HEK293 (cell line): ENCODE measurements around the gene ZIC5.

Experiments
- CTCF ChIA-PET: fragments of 350-600 bp; formaldehyde crosslinking; extraction: SDS; loops from one replicate; lab custom pipeline; 2021; ENCODE audit warnings: antibody characterized with exemption; lab: Yijun Ruan, JAX
- POLR2A ChIA-PET: fragments of 300-600 bp; formaldehyde crosslinking; extraction: SDS; loops from one replicate; lab custom pipeline; 2020; ENCODE audit warnings: antibody characterized with exemption, inconsistent platforms; lab: Yijun Ruan, JAX
- H3K27ac ChIP-seq: fragments of 200-500 bp; sonication (Bioruptor generic); 2 replicates; pipeline ENCODE4 v1.5.1; 2014; ENCODE audit warnings: low read depth, low read length, control low read depth, inconsistent platforms; ENCODE audit errors: extremely low read depth
- H3K36me3 ChIP-seq, 2 experiments: fragments of 200-500 bp in 1 of 2; sonication (Bioruptor generic) in 1 of 2; 1 replicate in 1 of 2; 2 replicates in 1 of 2; pipeline ENCODE4 v1.5.1; 2014 to 2017; ENCODE audit warnings: inconsistent platforms in 2 of 2, low read length in 2 of 2; ENCODE audit not compliant: control insufficient read depth in 2 of 2, insufficient read depth in 1 of 2
- H3K4me1 ChIP-seq: fragments of 200-500 bp; sonication (Bioruptor generic); 2 replicates; pipeline ENCODE4 v1.5.1; 2014; ENCODE audit warnings: mild to moderate bottlenecking, low read length, inconsistent platforms; ENCODE audit not compliant: control insufficient read depth, insufficient read depth
- H3K4me3 ChIP-seq: 2 replicates; pipeline ENCODE4 v1.5.1; 2011; ENCODE audit warnings: low read depth, mild to moderate bottlenecking, control low read depth, low read length, moderate library complexity
- H3K9me3 ChIP-seq: fragments of 200-500 bp; sonication (Bioruptor generic); 2 replicates; pipeline ENCODE4 v1.5.1; 2014; ENCODE audit warnings: low read depth, low read length, inconsistent platforms; ENCODE audit not compliant: control insufficient read depth, insufficient read depth
- GLIS1 ChIP-seq: fragments of 450-650 bp; formaldehyde crosslinking; IDR thresholded peaks from 2 replicates; pipeline ENCODE4 v1.5.1; 2016; ENCODE audit warnings: missing biosample characterization, missing genetic modification characterization
- HOXA7 ChIP-seq: sonication (generic); formaldehyde crosslinking; IDR thresholded peaks from 2 replicates; pipeline ENCODE4 v1.8.1; 2022; ENCODE audit warnings: missing genetic modification reagents, borderline replicate concordance
- MEIS1 ChIP-seq: sonication (generic); formaldehyde crosslinking; IDR thresholded peaks from 2 replicates; pipeline ENCODE4 v1.8.1; 2022; ENCODE audit warnings: missing genetic modification reagents, mild to moderate bottlenecking, borderline replicate concordance
- PATZ1 ChIP-seq: fragments of 450-650 bp; formaldehyde crosslinking; IDR thresholded peaks from 2 replicates; pipeline ENCODE4 v1.5.1; 2016; ENCODE audit warnings: missing biosample characterization, missing genetic modification characterization
- SP3 ChIP-seq: fragments of 450-650 bp; formaldehyde crosslinking; IDR thresholded peaks from 2 replicates; pipeline ENCODE4 v1.5.1; 2016; ENCODE audit warnings: missing biosample characterization, missing genetic modification characterization
- ZBTB20 ChIP-seq: fragments of 450-650 bp; formaldehyde crosslinking; IDR thresholded peaks from 2 replicates; pipeline ENCODE4 v1.5.1; 2016; ENCODE audit warnings: missing biosample characterization, missing genetic modification characterization
- ZBTB8A ChIP-seq: fragments of 450-650 bp; formaldehyde crosslinking; IDR thresholded peaks from 2 replicates; pipeline ENCODE4 v1.5.1; 2016; ENCODE audit warnings: missing biosample characterization, missing genetic modification characterization
- ZIC2 ChIP-seq: fragments of 450-650 bp; formaldehyde crosslinking; IDR thresholded peaks from 2 replicates; pipeline ENCODE4 v1.5.1; 2016; ENCODE audit warnings: missing biosample characterization, missing genetic modification characterization
- ZNF157 ChIP-seq: fragments of 450-650 bp; formaldehyde crosslinking; IDR thresholded peaks from 2 replicates; pipeline ENCODE4 v1.5.1; 2016; ENCODE audit warnings: missing biosample characterization, missing genetic modification characterization
- ZNF2 ChIP-seq: fragments of 450-650 bp; formaldehyde crosslinking; IDR thresholded peaks from 2 replicates; pipeline ENCODE4 v1.5.1; 2016; ENCODE audit warnings: missing biosample characterization, missing genetic modification characterization
- ZNF248 ChIP-seq: fragments of 450-650 bp; formaldehyde crosslinking; IDR thresholded peaks from 2 replicates; pipeline ENCODE4 v1.5.1; 2017; ENCODE audit warnings: missing biosample characterization, missing genetic modification characterization
- ZNF292 ChIP-seq: fragments of 450-650 bp; formaldehyde crosslinking; IDR thresholded peaks from 2 replicates; pipeline ENCODE4 v1.5.1; 2016; ENCODE audit warnings: low read depth, missing biosample characterization, missing genetic modification characterization, borderline replicate concordance
- ZNF639 ChIP-seq: fragments of 450-650 bp; formaldehyde crosslinking; IDR thresholded peaks from 2 replicates; pipeline ENCODE4 v1.5.1; 2016; ENCODE audit warnings: missing biosample characterization, missing genetic modification characterization
- ZNF664 ChIP-seq: fragments of 450-650 bp; formaldehyde crosslinking; IDR thresholded peaks from 2 replicates; pipeline ENCODE4 v1.5.1; 2016; ENCODE audit warnings: missing biosample characterization, missing genetic modification characterization
- ZNF777 ChIP-seq: fragments of 450-650 bp; formaldehyde crosslinking; IDR thresholded peaks from 2 replicates; pipeline ENCODE4 v1.5.1; 2017; ENCODE audit warnings: missing biosample characterization, missing genetic modification characterization, borderline replicate concordance
- TF ChIP-seq, protein P1 (sequence below): fragments of 450-650 bp; formaldehyde crosslinking; IDR thresholded peaks from 2 replicates; pipeline ENCODE4 v1.5.1; 2016; ENCODE audit warnings: missing biosample characterization, missing genetic modification characterization
- TF ChIP-seq, protein P2 (sequence below): fragments of 450-650 bp; formaldehyde crosslinking; IDR thresholded peaks from 2 replicates; pipeline ENCODE4 v1.5.1; 2017; ENCODE audit warnings: missing biosample characterization, missing genetic modification characterization
- TF ChIP-seq, protein P3 (sequence below): fragments of 450-650 bp; formaldehyde crosslinking; IDR thresholded peaks from 2 replicates; pipeline ENCODE4 v1.5.1; 2016; ENCODE audit warnings: missing biosample characterization, missing genetic modification characterization
- TF ChIP-seq, protein P4 (sequence below): fragments of 450-650 bp; formaldehyde crosslinking; IDR thresholded peaks from 2 replicates; pipeline ENCODE4 v1.5.1; 2016; ENCODE audit warnings: missing biosample characterization, missing genetic modification characterization, low read depth

The ZIC5 gene

DNA sequence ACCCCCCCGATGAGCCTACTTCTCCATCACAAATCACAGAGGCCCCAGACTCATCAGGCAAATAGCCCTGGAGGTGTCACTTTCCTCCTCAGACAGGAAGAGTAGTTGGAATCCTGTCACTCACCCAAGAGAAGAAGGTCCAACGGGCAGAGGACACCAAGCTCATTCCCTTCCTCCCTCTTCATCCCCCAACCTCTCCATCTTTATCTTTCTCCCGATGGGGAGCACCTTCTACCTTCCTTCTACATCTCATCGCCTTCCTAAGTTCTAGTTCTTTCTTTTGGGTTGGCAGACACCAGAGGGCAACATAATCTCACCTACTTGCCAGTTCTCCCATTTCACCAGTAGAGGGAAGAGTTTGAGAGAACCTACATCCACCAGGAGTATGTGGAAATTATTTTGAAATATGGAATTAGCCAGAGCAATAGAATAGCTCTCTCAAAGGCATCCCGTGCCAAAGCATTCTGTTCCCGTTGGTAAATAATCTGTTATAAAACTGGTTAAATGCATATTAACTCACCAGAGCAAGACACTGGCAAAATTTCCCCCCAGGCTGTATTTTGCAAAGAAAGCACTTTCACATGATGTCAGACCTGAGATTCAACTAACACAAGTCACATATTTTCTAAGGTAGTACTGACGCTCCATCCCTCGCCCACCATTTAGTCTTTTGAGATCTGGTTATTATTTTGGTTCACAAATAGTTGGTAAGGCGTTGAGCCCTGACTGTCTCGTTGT lies 55.0 kb downstream of the ZIC5 start (continued):
- TF ChIP-seq HOXA7 (CRISPR knock-in tag) (no peak), MEIS1 (CRISPR knock-in tag) (no peak), ZBTB20 (no peak), ZNF2 (tag by site-specific recombination) (peak; percentile 84), ZNF664 (tag by site-specific recombination) (peak; percentile 32; the same call in 1 of the 2 replicates), ZNF292 (no peak), SP3 (no peak), ZBTB8A (tag by site-specific recombination) (0 out of 2 replicates have a peak, but pooled peaks have one; percentile 30), ZNF248 (tag by site-specific recombination) (no peak), ZNF777 (tag by site-specific recombination) (no peak)
- TF ChIP-seq, protein P1, sequence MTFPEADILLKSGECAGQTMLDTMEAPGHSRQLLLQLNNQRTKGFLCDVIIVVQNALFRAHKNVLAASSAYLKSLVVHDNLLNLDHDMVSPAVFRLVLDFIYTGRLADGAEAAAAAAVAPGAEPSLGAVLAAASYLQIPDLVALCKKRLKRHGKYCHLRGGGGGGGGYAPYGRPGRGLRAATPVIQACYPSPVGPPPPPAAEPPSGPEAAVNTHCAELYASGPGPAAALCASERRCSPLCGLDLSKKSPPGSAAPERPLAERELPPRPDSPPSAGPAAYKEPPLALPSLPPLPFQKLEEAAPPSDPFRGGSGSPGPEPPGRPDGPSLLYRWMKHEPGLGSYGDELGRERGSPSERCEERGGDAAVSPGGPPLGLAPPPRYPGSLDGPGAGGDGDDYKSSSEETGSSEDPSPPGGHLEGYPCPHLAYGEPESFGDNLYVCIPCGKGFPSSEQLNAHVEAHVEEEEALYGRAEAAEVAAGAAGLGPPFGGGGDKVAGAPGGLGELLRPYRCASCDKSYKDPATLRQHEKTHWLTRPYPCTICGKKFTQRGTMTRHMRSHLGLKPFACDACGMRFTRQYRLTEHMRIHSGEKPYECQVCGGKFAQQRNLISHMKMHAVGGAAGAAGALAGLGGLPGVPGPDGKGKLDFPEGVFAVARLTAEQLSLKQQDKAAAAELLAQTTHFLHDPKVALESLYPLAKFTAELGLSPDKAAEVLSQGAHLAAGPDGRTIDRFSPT: peak; percentile 67; the same call in 1 of the 2 replicates
- TF ChIP-seq, protein P2, sequence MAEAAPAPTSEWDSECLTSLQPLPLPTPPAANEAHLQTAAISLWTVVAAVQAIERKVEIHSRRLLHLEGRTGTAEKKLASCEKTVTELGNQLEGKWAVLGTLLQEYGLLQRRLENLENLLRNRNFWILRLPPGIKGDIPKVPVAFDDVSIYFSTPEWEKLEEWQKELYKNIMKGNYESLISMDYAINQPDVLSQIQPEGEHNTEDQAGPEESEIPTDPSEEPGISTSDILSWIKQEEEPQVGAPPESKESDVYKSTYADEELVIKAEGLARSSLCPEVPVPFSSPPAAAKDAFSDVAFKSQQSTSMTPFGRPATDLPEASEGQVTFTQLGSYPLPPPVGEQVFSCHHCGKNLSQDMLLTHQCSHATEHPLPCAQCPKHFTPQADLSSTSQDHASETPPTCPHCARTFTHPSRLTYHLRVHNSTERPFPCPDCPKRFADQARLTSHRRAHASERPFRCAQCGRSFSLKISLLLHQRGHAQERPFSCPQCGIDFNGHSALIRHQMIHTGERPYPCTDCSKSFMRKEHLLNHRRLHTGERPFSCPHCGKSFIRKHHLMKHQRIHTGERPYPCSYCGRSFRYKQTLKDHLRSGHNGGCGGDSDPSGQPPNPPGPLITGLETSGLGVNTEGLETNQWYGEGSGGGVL (tag by site-specific recombination): no peak
- TF ChIP-seq, protein P3, sequence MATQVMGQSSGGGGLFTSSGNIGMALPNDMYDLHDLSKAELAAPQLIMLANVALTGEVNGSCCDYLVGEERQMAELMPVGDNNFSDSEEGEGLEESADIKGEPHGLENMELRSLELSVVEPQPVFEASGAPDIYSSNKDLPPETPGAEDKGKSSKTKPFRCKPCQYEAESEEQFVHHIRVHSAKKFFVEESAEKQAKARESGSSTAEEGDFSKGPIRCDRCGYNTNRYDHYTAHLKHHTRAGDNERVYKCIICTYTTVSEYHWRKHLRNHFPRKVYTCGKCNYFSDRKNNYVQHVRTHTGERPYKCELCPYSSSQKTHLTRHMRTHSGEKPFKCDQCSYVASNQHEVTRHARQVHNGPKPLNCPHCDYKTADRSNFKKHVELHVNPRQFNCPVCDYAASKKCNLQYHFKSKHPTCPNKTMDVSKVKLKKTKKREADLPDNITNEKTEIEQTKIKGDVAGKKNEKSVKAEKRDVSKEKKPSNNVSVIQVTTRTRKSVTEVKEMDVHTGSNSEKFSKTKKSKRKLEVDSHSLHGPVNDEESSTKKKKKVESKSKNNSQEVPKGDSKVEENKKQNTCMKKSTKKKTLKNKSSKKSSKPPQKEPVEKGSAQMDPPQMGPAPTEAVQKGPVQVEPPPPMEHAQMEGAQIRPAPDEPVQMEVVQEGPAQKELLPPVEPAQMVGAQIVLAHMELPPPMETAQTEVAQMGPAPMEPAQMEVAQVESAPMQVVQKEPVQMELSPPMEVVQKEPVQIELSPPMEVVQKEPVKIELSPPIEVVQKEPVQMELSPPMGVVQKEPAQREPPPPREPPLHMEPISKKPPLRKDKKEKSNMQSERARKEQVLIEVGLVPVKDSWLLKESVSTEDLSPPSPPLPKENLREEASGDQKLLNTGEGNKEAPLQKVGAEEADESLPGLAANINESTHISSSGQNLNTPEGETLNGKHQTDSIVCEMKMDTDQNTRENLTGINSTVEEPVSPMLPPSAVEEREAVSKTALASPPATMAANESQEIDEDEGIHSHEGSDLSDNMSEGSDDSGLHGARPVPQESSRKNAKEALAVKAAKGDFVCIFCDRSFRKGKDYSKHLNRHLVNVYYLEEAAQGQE (tag by site-specific recombination): peak; percentile 31; the same call in 1 of the 2 replicates

DNA sequence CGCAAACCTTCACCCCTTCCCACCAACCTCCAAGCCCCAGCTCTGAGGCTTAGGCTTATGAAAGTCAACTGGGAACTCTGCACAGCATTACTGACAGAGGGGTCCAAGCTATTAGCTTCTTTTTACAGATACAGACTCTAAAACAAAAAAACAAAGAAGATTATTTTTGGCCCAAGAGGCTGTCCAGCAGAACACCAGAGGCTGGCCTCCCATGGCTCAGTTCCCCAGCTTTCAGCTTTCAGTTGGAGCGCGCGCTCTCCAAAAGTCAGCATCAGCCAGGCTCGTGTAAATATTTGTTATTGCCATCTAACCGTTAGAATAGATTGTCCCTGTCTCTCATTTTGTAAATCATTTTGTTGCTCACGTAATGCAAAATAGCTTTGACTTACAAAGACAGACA lies 58.4 kb downstream of the ZIC5 start:
- H3K27ac ChIP-seq: no peak overlapping the region
- H3K4me1 ChIP-seq: peaks cover 3% of the 10 kb centered on the region; the same call in 1 of the 2 replicates
- CTCF ChIA-PET: interaction anchor here (0.7 to 1.6 kb wide), 5 partner anchors 13 to 259 kb away, joined by 3 to 5 read pairs (median 4); no protein-coding TSS in a partner anchor
- no peaks in the 10 kb centered on the region for H3K9me3 ChIP-seq
- POLR2A ChIA-PET: interaction anchor here (1.0 kb wide), 1 partner anchor 58 kb away, joined by 3 read pairs; no protein-coding TSS in a partner anchor
- no peaks in the 10 kb centered on the region for H3K36me3 ChIP-seq
- no peak overlapping the region for H3K4me3 ChIP-seq
- no peak for TF ChIP-seq ZIC2 (tag by site-specific recombination)
- TF ChIP-seq, protein P4, sequence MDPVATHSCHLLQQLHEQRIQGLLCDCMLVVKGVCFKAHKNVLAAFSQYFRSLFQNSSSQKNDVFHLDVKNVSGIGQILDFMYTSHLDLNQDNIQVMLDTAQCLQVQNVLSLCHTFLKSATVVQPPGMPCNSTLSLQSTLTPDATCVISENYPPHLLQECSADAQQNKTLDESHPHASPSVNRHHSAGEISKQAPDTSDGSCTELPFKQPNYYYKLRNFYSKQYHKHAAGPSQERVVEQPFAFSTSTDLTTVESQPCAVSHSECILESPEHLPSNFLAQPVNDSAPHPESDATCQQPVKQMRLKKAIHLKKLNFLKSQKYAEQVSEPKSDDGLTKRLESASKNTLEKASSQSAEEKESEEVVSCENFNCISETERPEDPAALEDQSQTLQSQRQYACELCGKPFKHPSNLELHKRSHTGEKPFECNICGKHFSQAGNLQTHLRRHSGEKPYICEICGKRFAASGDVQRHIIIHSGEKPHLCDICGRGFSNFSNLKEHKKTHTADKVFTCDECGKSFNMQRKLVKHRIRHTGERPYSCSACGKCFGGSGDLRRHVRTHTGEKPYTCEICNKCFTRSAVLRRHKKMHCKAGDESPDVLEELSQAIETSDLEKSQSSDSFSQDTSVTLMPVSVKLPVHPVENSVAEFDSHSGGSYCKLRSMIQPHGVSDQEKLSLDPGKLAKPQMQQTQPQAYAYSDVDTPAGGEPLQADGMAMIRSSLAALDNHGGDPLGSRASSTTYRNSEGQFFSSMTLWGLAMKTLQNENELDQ (tag by site-specific recombination): no peak
- TF ChIP-seq ZNF639 (tag by site-specific recombination): no peak
- TF ChIP-seq GLIS1 (tag by site-specific recombination): no peak
- TF ChIP-seq ZNF157 (tag by site-specific recombination): no peak
- TF ChIP-seq PATZ1 (tag by site-specific recombination): no peak
- TF ChIP-seq ZBTB20: no peak
- no peak for TF ChIP-seq ZNF777 (tag by site-specific recombination)
